GM12865 (cell line): ENCODE measurements around the gene GNA12.

Source experiments
- DNase-seq: peaks from one replicate; pipeline ENCODE4 v3.0.0; 2010; ENCODE audit warnings: low read depth
- H3K4me3 ChIP-seq: 2 replicates; pipeline ENCODE4 v1.5.1; 2011; ENCODE audit warnings: mild to moderate bottlenecking, low read depth, low read length, control low read depth
- CTCF ChIP-seq: IDR thresholded peaks from 2 replicates; pipeline ENCODE4 v1.5.1; 2011; ENCODE audit warnings: low read length, control low read depth, low read depth, inconsistent platforms; ENCODE audit not compliant: insufficient read depth; ENCODE audit errors: missing control alignments

GNA12 gene

GRCh38 chr7:2706685-2707126 is 137.4 kb downstream of the GNA12 start:
- H3K4me3 ChIP-seq, result no peak overlapping the region
- no peak for TF ChIP-seq CTCF
- no peak for DNase-seq

GRCh38 chr7:2705371-2706096 is 138.6 kb downstream of the GNA12 start:
- DNase-seq, result no peak
- TF ChIP-seq CTCF, result no peak

GRCh38 chr7:2702594-2702957 is 141.5 kb downstream of the GNA12 start:
- TF ChIP-seq CTCF, result no peak
- DNase-seq, result no peak
- H3K4me3 ChIP-seq, result no peak overlapping the region

More at GRCh38 chr7:2705371-2706096, 138.6 kb downstream of the GNA12 start:
- no peak overlapping the region for H3K4me3 ChIP-seq

- no peak for DNase-seq
- no peak for TF ChIP-seq CTCF
- no peak overlapping the region for H3K4me3 ChIP-seq
Observed at GRCh38 chr7:2701832-2702593, 142.1 kb downstream of the GNA12 start.

- no peak overlapping the region for H3K4me3 ChIP-seq
- DNase-seq, result no peak
- TF ChIP-seq CTCF, result no peak
Observed at GRCh38 chr7:2701424-2701823, 142.7 kb downstream of the GNA12 start.

- no peak for DNase-seq
- no peak overlapping the region for H3K4me3 ChIP-seq
- TF ChIP-seq CTCF, result no peak
Observed at GRCh38 chr7:2700141-2700850, 143.8 kb downstream of the GNA12 start.
